Neural cell (in vitro differentiated cells): ENCODE measurements around the gene FAM98C. TPM values are rescaled to one million over a fixed set of nuclear protein-coding genes. Genes with fewer than 3 reads are reported as not detected.

ENCODE experiments used
- H2AFZ ChIP-seq: fragments of 200-600, 300-800 bp; sonication (generic), shearing (Covaris generic); 2 replicates; pipeline ENCODE4 v1.6.0; 2014; ENCODE audit warnings: low read depth, mild to moderate bottlenecking, antibody characterized with exemption, low read length, moderate library complexity
- H3F3A ChIP-seq: fragments of 200-600 bp; shearing (Covaris generic); 2 replicates; pipeline ENCODE4 v1.6.1; 2016; ENCODE audit warnings: mild to moderate bottlenecking, moderate library complexity, mixed read lengths, antibody characterized with exemption, low read length; ENCODE audit not compliant: insufficient read depth, poor library complexity, severe bottlenecking
- H3K27ac ChIP-seq: fragments of 200-600, 300-800 bp; sonication (generic), shearing (Covaris generic); 2 replicates; pipeline ENCODE4 v1.5.1; 2014; ENCODE audit warnings: mild to moderate bottlenecking, low read length, moderate library complexity
- H3K27me3 ChIP-seq: fragments of 300-800, 200-600 bp; sonication (generic), shearing (Covaris generic); 2 replicates; pipeline ENCODE4 v1.6.0; 2014; ENCODE audit warnings: mild to moderate bottlenecking, low read depth, low read length, moderate library complexity; ENCODE audit not compliant: insufficient read depth
- H3K36me3 ChIP-seq: fragments of 300-800, 200-600 bp; sonication (generic), shearing (Covaris generic); 2 replicates; pipeline ENCODE4 v1.5.1; 2014; ENCODE audit warnings: mild to moderate bottlenecking, antibody characterized with exemption, low read length, moderate library complexity; ENCODE audit not compliant: insufficient read depth
- H3K4me2 ChIP-seq: fragments of 300-800, 200-600 bp; sonication (generic), shearing (Covaris generic); 2 replicates; pipeline ENCODE4 v1.6.0; 2014; ENCODE audit warnings: mild to moderate bottlenecking, low read length
- H3K4me3 ChIP-seq: fragments of 300-800, 200-600 bp; sonication (generic), shearing (Covaris generic); 2 replicates; pipeline ENCODE4 v1.5.1; 2014; ENCODE audit warnings: mild to moderate bottlenecking, low read length, moderate library complexity
- H3K79me2 ChIP-seq: fragments of 200-600 bp; shearing (Covaris generic); replicated peaks from 2 replicates; pipeline ENCODE4 v1.6.0; 2014; ENCODE audit warnings: mild to moderate bottlenecking, low read length, moderate library complexity; ENCODE audit not compliant: insufficient read depth
- H3K9ac ChIP-seq: fragments of 300-800, 200-600 bp; sonication (generic), shearing (Covaris generic); 2 replicates; pipeline ENCODE4 v1.6.1; 2016; ENCODE audit warnings: mild to moderate bottlenecking, low read length, mixed read lengths
- H3K9me2 ChIP-seq: fragments of 200-600 bp; shearing (Covaris generic); 2 replicates; pipeline ENCODE4 v1.6.1; 2016; ENCODE audit warnings: mild to moderate bottlenecking, low read length, mixed read lengths; ENCODE audit not compliant: insufficient read depth
- H3K9me3 ChIP-seq: fragments of 200-600, 300-800 bp; sonication (generic), shearing (Covaris generic); 2 replicates; pipeline ENCODE4 v1.6.1; 2016; ENCODE audit warnings: mild to moderate bottlenecking, mixed run types, low read length, moderate library complexity, mixed read lengths
- H4K20me1 ChIP-seq: fragments of 200-600 bp; shearing (Covaris generic); 2 replicates; pipeline ENCODE4 v1.6.1; 2016; ENCODE audit warnings: mild to moderate bottlenecking, mixed run types; ENCODE audit not compliant: insufficient read depth
- EP300 ChIP-seq: fragments of 450-650 bp; conservative IDR thresholded peaks from 2 replicates; pipeline ENCODE4 v1.6.1; 2014; ENCODE audit warnings: antibody characterized with exemption, mild to moderate bottlenecking, moderate library complexity; ENCODE audit not compliant: poor library complexity, severe bottlenecking
- EZH2 ChIP-seq: fragments of 200-600, 300-800 bp; shearing (Covaris generic), sonication (generic); IDR thresholded peaks from 2 replicates; pipeline ENCODE4 v1.6.1; 2014; ENCODE audit warnings: antibody characterized with exemption, low read length, borderline replicate concordance, mild to moderate bottlenecking; ENCODE audit not compliant: insufficient read depth, poor library complexity, severe bottlenecking
- MXI1 ChIP-seq: fragments of 450-650 bp; conservative IDR thresholded peaks from 2 replicates; pipeline ENCODE4 v1.6.1; 2014; ENCODE audit warnings: antibody characterized with exemption, mild to moderate bottlenecking; ENCODE audit not compliant: poor library complexity, severe bottlenecking
- POLR2AphosphoS5 ChIP-seq: IDR thresholded peaks from 2 replicates; pipeline ENCODE4 v1.6.1; 2012
- RAD21 ChIP-seq: fragments of 450-650 bp; conservative IDR thresholded peaks from 2 replicates; pipeline ENCODE4 v1.6.1; 2014; ENCODE audit warnings: antibody characterized with exemption, mild to moderate bottlenecking, moderate library complexity
- SMC3 ChIP-seq: fragments of 450-650 bp; conservative IDR thresholded peaks from 2 replicates; pipeline ENCODE4 v1.6.1; 2014; ENCODE audit warnings: antibody characterized with exemption, mild to moderate bottlenecking, moderate library complexity; ENCODE audit not compliant: poor library complexity
- TAF1 ChIP-seq: IDR thresholded peaks from 2 replicates; pipeline ENCODE4 v1.6.1; 2012; ENCODE audit warnings: low read depth
- polyA plus RNA-seq: library from polyadenylated mRNA; depleted of rRNA; stranded (reverse); fragments of >200 nt; gene quantifications from 2 replicates; pipeline ENCODE4 v1.2.3, GENCODE V29; 2014
- TF ChIP-seq, protein P1 (sequence below): IDR thresholded peaks from 2 replicates; pipeline ENCODE4 v1.6.1; 2012; ENCODE audit warnings: borderline replicate concordance
- TF ChIP-seq, protein P2 (sequence below): fragments of 450-650 bp; IDR thresholded peaks from 2 replicates; pipeline ENCODE4 v1.5.1; 2014; ENCODE audit warnings: antibody characterized with exemption, mild to moderate bottlenecking, moderate library complexity; ENCODE audit not compliant: poor library complexity, severe bottlenecking

Gene FAM98C
- polyA plus RNA-seq, 1 donor from 2014 or later: 79.3 TPM

DNA sequence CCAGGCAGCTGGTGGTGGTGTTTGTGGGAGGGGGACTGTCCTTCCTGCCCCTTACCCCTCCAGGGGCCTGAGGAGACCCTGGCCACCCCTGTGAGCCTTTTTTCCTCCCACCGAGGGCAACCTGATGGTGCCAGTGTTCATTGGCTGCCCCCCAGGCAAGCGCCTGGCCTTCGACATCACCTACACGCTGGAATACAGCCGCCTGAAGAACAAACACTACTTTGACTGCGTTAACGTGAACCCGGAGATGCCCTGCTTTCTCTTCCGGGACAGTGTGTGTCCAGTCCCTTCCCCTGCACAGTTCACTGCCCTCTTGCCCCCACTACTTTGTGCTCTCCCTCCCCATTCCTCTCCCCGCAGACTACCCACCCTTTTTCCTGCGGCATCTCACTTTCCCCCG is 35.9 kb upstream of the FAM98C start:
- no peaks in the 10 kb centered on the region for H3K79me2 ChIP-seq
- no peaks in the 10 kb centered on the region for H4K20me1 ChIP-seq
- TF ChIP-seq, protein P1, sequence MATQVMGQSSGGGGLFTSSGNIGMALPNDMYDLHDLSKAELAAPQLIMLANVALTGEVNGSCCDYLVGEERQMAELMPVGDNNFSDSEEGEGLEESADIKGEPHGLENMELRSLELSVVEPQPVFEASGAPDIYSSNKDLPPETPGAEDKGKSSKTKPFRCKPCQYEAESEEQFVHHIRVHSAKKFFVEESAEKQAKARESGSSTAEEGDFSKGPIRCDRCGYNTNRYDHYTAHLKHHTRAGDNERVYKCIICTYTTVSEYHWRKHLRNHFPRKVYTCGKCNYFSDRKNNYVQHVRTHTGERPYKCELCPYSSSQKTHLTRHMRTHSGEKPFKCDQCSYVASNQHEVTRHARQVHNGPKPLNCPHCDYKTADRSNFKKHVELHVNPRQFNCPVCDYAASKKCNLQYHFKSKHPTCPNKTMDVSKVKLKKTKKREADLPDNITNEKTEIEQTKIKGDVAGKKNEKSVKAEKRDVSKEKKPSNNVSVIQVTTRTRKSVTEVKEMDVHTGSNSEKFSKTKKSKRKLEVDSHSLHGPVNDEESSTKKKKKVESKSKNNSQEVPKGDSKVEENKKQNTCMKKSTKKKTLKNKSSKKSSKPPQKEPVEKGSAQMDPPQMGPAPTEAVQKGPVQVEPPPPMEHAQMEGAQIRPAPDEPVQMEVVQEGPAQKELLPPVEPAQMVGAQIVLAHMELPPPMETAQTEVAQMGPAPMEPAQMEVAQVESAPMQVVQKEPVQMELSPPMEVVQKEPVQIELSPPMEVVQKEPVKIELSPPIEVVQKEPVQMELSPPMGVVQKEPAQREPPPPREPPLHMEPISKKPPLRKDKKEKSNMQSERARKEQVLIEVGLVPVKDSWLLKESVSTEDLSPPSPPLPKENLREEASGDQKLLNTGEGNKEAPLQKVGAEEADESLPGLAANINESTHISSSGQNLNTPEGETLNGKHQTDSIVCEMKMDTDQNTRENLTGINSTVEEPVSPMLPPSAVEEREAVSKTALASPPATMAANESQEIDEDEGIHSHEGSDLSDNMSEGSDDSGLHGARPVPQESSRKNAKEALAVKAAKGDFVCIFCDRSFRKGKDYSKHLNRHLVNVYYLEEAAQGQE: no peak
- no peak for TF ChIP-seq POLR2AphosphoS5
- TF ChIP-seq RAD21: no peak
- no peak for TF ChIP-seq MXI1
- no peak for TF ChIP-seq EP300
- TF ChIP-seq SMC3: no peak
- TF ChIP-seq, protein P2, sequence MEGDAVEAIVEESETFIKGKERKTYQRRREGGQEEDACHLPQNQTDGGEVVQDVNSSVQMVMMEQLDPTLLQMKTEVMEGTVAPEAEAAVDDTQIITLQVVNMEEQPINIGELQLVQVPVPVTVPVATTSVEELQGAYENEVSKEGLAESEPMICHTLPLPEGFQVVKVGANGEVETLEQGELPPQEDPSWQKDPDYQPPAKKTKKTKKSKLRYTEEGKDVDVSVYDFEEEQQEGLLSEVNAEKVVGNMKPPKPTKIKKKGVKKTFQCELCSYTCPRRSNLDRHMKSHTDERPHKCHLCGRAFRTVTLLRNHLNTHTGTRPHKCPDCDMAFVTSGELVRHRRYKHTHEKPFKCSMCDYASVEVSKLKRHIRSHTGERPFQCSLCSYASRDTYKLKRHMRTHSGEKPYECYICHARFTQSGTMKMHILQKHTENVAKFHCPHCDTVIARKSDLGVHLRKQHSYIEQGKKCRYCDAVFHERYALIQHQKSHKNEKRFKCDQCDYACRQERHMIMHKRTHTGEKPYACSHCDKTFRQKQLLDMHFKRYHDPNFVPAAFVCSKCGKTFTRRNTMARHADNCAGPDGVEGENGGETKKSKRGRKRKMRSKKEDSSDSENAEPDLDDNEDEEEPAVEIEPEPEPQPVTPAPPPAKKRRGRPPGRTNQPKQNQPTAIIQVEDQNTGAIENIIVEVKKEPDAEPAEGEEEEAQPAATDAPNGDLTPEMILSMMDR: no peak
- no peak for TF ChIP-seq TAF1
- TF ChIP-seq EZH2: no peak
- H3K9me3 ChIP-seq: no peaks in the 10 kb centered on the region
- H3K36me3 ChIP-seq: no peaks in the 10 kb centered on the region
- no peak overlapping the region for H3K9ac ChIP-seq
- no peak overlapping the region for H2AFZ ChIP-seq
- H3K27me3 ChIP-seq: peaks cover 8% of the 10 kb centered on the region
- H3K4me2 ChIP-seq: no peak overlapping the region
- H3K4me3 ChIP-seq: no peak overlapping the region
- no peaks in the 10 kb centered on the region for H3K9me2 ChIP-seq
- no peaks in the 10 kb centered on the region for H3F3A ChIP-seq
- H3K27ac ChIP-seq: no peak overlapping the region

DNA sequence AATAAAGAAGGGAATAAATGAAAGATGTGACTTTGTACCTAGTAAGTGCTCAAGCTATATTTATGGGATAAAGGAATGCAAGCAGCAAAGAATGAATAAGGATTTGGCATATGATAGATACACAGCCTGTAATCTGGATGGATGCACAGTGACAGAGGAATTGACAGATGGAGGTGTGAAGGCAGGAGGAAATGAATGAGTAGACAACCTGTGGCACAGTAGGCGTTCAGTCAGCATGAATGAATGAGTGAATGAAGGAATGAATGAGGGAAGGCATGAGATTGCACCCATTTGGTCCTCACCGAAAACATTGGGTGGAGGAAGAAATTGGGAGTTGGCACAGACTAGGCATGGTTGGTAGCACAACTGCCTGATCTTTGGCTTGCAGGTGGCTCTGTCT is 33.3 kb upstream of the FAM98C start:
- Histone ChIP-seq H3K9me2 (no peaks in the 10 kb centered on the region), H3K36me3 (no peaks in the 10 kb centered on the region), H3K9ac (no peak overlapping the region), H3K27ac (no peak overlapping the region), H3K4me2 (no peak overlapping the region), H3K4me3 (no peak overlapping the region), H2AFZ (no peak overlapping the region), H3K27me3 (no peaks in the 10 kb centered on the region), H3K9me3 (no peaks in the 10 kb centered on the region), H4K20me1 (no peaks in the 10 kb centered on the region), H3F3A (no peaks in the 10 kb centered on the region), H3K79me2 (no peaks in the 10 kb centered on the region)
- TF ChIP-seq EP300 (no peak), POLR2AphosphoS5 (no peak), MXI1 (no peak), EZH2 (no peak), SMC3 (no peak), RAD21 (no peak)
- TF ChIP-seq, protein P1: no peak
